Peyer's patch (tissue), 4 donors: Measurements from ENCODE around the gene DNHD1.

Source experiments
- CTCF ChIP-seq, 6 experiments: fragments of 450-650 bp in 4 of 6; fragments of 200-600 bp in 2 of 6; sonication (generic) in 1 of 6; IDR thresholded peaks; one replicate each; pipeline ENCODE4 v1.5.1; 2017 to 2019; ENCODE audit warnings: antibody characterized with exemption in 6 of 6, mild to moderate bottlenecking in 3 of 6, moderate library complexity in 1 of 6
- POLR2A ChIP-seq, 2 donors: fragments of 450-650 bp; IDR thresholded peaks; one replicate each; pipeline ENCODE4 v1.5.1; 2017; ENCODE audit warnings: antibody characterized with exemption in 2 of 2, mild to moderate bottlenecking in 2 of 2, moderate library complexity in 2 of 2

- TF ChIP-seq CTCF (IDR thresholded peaks at IDR 0.05) (no peak), POLR2A (IDR thresholded peaks at IDR 0.05) (no peak)
Measured at GRCh38 chr11:6584528-6584927, 87.4 kb downstream of the DNHD1 start.
